Mesenchymal stem cell (in vitro differentiated cells and primary cell): ENCODE data around the gene DDX10.
"Not testable (repeated sequence)": the region's sequence is repeated elsewhere in the genome, so short reads cannot be mapped to it uniquely, and the experiment has no call there.

Experiments
- DNase-seq: peaks from one replicate; pipeline ENCODE4 v3.0.0-alpha.2; 2013
- H2AFZ ChIP-seq: one replicate; pipeline ENCODE4 v1.6.1; 2013; ENCODE audit warnings: low read depth, mild to moderate bottlenecking, control low read depth, inconsistent platforms, low read length, moderate library complexity
- H2AK5ac ChIP-seq: 2 replicates; pipeline ENCODE4 v1.6.1; 2013; ENCODE audit warnings: low read length, moderate library complexity, mild to moderate bottlenecking, inconsistent platforms; ENCODE audit not compliant: severe bottlenecking
- H2BK120ac ChIP-seq: one replicate; pipeline ENCODE4 v1.6.1; 2013; ENCODE audit warnings: low read depth, mild to moderate bottlenecking, inconsistent platforms, low read length, moderate library complexity
- H2BK12ac ChIP-seq, 2 experiments: one replicate each; pipeline ENCODE4 v1.6.1; 2013; ENCODE audit warnings: inconsistent platforms in 2 of 2, low read length in 2 of 2, mild to moderate bottlenecking in 2 of 2, moderate library complexity in 2 of 2, control low read depth in 1 of 2
- H2BK15ac ChIP-seq: one replicate; pipeline ENCODE4 v1.6.1; 2013; ENCODE audit warnings: mild to moderate bottlenecking, low read depth, inconsistent platforms; ENCODE audit not compliant: poor library complexity, severe bottlenecking
- H2BK5ac ChIP-seq: 2 replicates; pipeline ENCODE4 v1.6.1; 2013; ENCODE audit warnings: low read depth, mild to moderate bottlenecking, low read length, control low read depth, inconsistent platforms; ENCODE audit not compliant: poor library complexity, severe bottlenecking
- H3K14ac ChIP-seq, 2 experiments: one replicate each; pipeline ENCODE4 v1.6.1; 2013; ENCODE audit warnings: inconsistent platforms in 2 of 2, low read length in 2 of 2, control low read depth in 1 of 2, mild to moderate bottlenecking in 1 of 2, moderate library complexity in 1 of 2
- H3K18ac ChIP-seq, 2 experiments: one replicate each; pipeline ENCODE4 v1.6.1; 2013; ENCODE audit warnings: inconsistent platforms in 2 of 2, low read length in 2 of 2, control low read depth in 1 of 2, low read depth in 1 of 2, mild to moderate bottlenecking in 1 of 2
- H3K23ac ChIP-seq, 2 experiments: one replicate each; pipeline ENCODE4 v1.6.1; 2013; ENCODE audit warnings: inconsistent platforms in 2 of 2, low read length in 2 of 2, mild to moderate bottlenecking in 2 of 2, moderate library complexity in 2 of 2, control low read depth in 1 of 2
- H3K27ac ChIP-seq: 2 replicates; pipeline ENCODE4 v1.5.1; 2013; ENCODE audit warnings: mild to moderate bottlenecking, moderate library complexity, low read length, control low read depth, inconsistent platforms; ENCODE audit not compliant: poor library complexity, severe bottlenecking
- H3K27me3 ChIP-seq, 2 experiments: 2 replicates each; pipeline versions ENCODE4 v1.6.1 to v1.7.0; 2013; ENCODE audit warnings: low read length in 2 of 2, mild to moderate bottlenecking in 2 of 2, moderate library complexity in 2 of 2, control low read depth in 1 of 2, inconsistent platforms in 1 of 2; ENCODE audit not compliant: control insufficient read depth in 1 of 2, insufficient read depth in 1 of 2
- H3K36me3 ChIP-seq, 2 experiments: 2 replicates each; pipeline versions ENCODE4 v1.6.1 to v1.7.0; 2013; ENCODE audit warnings: low read length in 2 of 2, control low read depth in 1 of 2, inconsistent platforms in 1 of 2, low read depth in 1 of 2, mild to moderate bottlenecking in 1 of 2; ENCODE audit not compliant: insufficient read depth in 2 of 2, control insufficient read depth in 1 of 2
- H3K4ac ChIP-seq, 2 experiments: one replicate each; pipeline ENCODE4 v1.6.1; 2013; ENCODE audit warnings: inconsistent platforms in 2 of 2, low read length in 2 of 2, mild to moderate bottlenecking in 2 of 2, moderate library complexity in 2 of 2, control low read depth in 1 of 2, low read depth in 1 of 2
- H3K4me1 ChIP-seq: 2 replicates; pipeline ENCODE4 v1.6.1; 2013; ENCODE audit warnings: low read depth, low read length, control low read depth; ENCODE audit not compliant: control insufficient read depth, insufficient read depth
- H3K4me2 ChIP-seq: 2 replicates; pipeline ENCODE4 v1.6.1; 2013; ENCODE audit warnings: low read length, mild to moderate bottlenecking, inconsistent platforms; ENCODE audit not compliant: poor library complexity, severe bottlenecking
- H3K4me3 ChIP-seq, 2 experiments: 2 replicates each; pipeline versions ENCODE4 v1.5.1 to v1.7.0; 2013; ENCODE audit warnings: low read length in 2 of 2, mild to moderate bottlenecking in 2 of 2, control low read depth in 1 of 2, low read depth in 1 of 2; ENCODE audit not compliant: insufficient read depth in 1 of 2
- H3K79me1 ChIP-seq: replicated peaks from 2 replicates; pipeline ENCODE4 v1.6.1; 2013; ENCODE audit warnings: mild to moderate bottlenecking, control low read depth, low read length, inconsistent platforms; ENCODE audit not compliant: poor library complexity, severe bottlenecking
- H3K9ac ChIP-seq: 2 replicates; pipeline ENCODE4 v1.7.0; 2013; ENCODE audit warnings: mild to moderate bottlenecking, low read length, moderate library complexity
- H3K9me3 ChIP-seq: 2 replicates; pipeline ENCODE4 v1.7.0; 2013; ENCODE audit warnings: mild to moderate bottlenecking, low read length; ENCODE audit not compliant: control insufficient read depth
- H4K8ac ChIP-seq: one replicate; pipeline ENCODE4 v1.6.1; 2013; ENCODE audit warnings: inconsistent platforms, mild to moderate bottlenecking, low read length, moderate library complexity
- H4K91ac ChIP-seq: one replicate; pipeline ENCODE4 v1.6.1; 2013; ENCODE audit warnings: mild to moderate bottlenecking, low read length, inconsistent platforms
- WGBS: methylation state at CpG from one replicate; pipeline ENCODE4 v1.1.7; 2013; ENCODE audit warnings: mixed read lengths; 5-methylcytosine and 5-hydroxymethylcytosine counted together

DDX10 gene

GRCh38 chr11:108740132-108740531 is 75.3 kb downstream of the DDX10 start:
- not testable (repeated sequence) for H3K27ac ChIP-seq, H2BK12ac ChIP-seq, H3K4me2 ChIP-seq, H3K4me1 ChIP-seq, H3K18ac ChIP-seq, H3K14ac ChIP-seq, H2BK5ac ChIP-seq, H2BK120ac ChIP-seq, H4K91ac ChIP-seq, H3K4me3 ChIP-seq, H4K8ac ChIP-seq, H3K4ac ChIP-seq, H3K23ac ChIP-seq, H2AFZ ChIP-seq, DNase-seq, H3K9ac ChIP-seq, H3K36me3 ChIP-seq, H2BK15ac ChIP-seq, H2AK5ac ChIP-seq, H3K27me3 ChIP-seq
- no CpG with 5 or more reads among the region's 2 CpGs for WGBS
- peaks cover 25% of the 10 kb centered on the region for H3K79me1 ChIP-seq
- H3K9me3 ChIP-seq: peaks cover 10% of the 10 kb centered on the region

- H4K8ac ChIP-seq: no peak overlapping the region
- H2BK5ac ChIP-seq: no peak overlapping the region
- H3K9me3 ChIP-seq: peaks cover 10% of the 10 kb centered on the region
- no peak overlapping the region for H3K27ac ChIP-seq
- no peak overlapping the region for H3K14ac ChIP-seq
- no peak overlapping the region for H3K4ac ChIP-seq
- no peak overlapping the region for H3K18ac ChIP-seq
- H3K23ac ChIP-seq: no peak overlapping the region
- no peak overlapping the region for H2AFZ ChIP-seq
- 100% methylated on average over 1 of the region's 3 CpGs for WGBS
- H3K4me1 ChIP-seq: no peaks in the 10 kb centered on the region
- no peak overlapping the region for H4K91ac ChIP-seq
- no peak overlapping the region for H2BK120ac ChIP-seq
- H3K27me3 ChIP-seq: no peaks in the 10 kb centered on the region
- H2BK12ac ChIP-seq: no peak overlapping the region
- H3K4me2 ChIP-seq: no peak overlapping the region
- H3K9ac ChIP-seq: no peak overlapping the region
- no peak overlapping the region for H2BK15ac ChIP-seq
- no peak for DNase-seq
- no peak overlapping the region for H3K4me3 ChIP-seq
- H3K79me1 ChIP-seq: peaks cover 14% of the 10 kb centered on the region
- no peaks in the 10 kb centered on the region for H3K36me3 ChIP-seq
- H2AK5ac ChIP-seq: no peak overlapping the region
Observed at GRCh38 chr11:108743851-108744250, 79.0 kb downstream of the DDX10 start.

- H2BK15ac ChIP-seq: no peak overlapping the region
- no peak overlapping the region for H3K9ac ChIP-seq
- H3K79me1 ChIP-seq: peaks cover 10% of the 10 kb centered on the region
- no peak overlapping the region for H3K4me3 ChIP-seq
- H3K36me3 ChIP-seq: no peaks in the 10 kb centered on the region
- H3K4me2 ChIP-seq: no peak overlapping the region
- H2BK5ac ChIP-seq: no peak overlapping the region
- WGBS: 92% methylated on average over 5 of the region's 6 CpGs
- H3K27ac ChIP-seq: no peak overlapping the region
- H3K23ac ChIP-seq: no peak overlapping the region
- H3K9me3 ChIP-seq: no peaks in the 10 kb centered on the region
- H3K14ac ChIP-seq: no peak overlapping the region
- no peak overlapping the region for H4K91ac ChIP-seq
- no peak overlapping the region for H2AK5ac ChIP-seq
- H3K18ac ChIP-seq: no peak overlapping the region
- H2BK120ac ChIP-seq: no peak overlapping the region
- H2AFZ ChIP-seq: no peak overlapping the region
- H2BK12ac ChIP-seq: no peak overlapping the region
- H3K4me1 ChIP-seq: no peaks in the 10 kb centered on the region
- H3K4ac ChIP-seq: no peak overlapping the region
- no peaks in the 10 kb centered on the region for H3K27me3 ChIP-seq
- DNase-seq: no peak
- H4K8ac ChIP-seq: no peak overlapping the region
Observed at GRCh38 chr11:108748968-108749367, 84.1 kb downstream of the DDX10 start.

GRCh38 chr11:108751444-108751843 is 86.6 kb downstream of the DDX10 start:
- WGBS: 100% methylated on average over 1 of the region's 4 CpGs
- Histone ChIP-seq H2BK5ac (no peak overlapping the region), H4K8ac (no peak overlapping the region), H3K4ac (no peak overlapping the region), H3K9ac (no peak overlapping the region), H3K18ac (no peak overlapping the region), H3K14ac (no peak overlapping the region), H4K91ac (no peak overlapping the region), H2BK120ac (no peak overlapping the region), H3K23ac (no peak overlapping the region), H3K4me3 (no peak overlapping the region), H3K9me3 (no peaks in the 10 kb centered on the region), H3K27me3 (no peaks in the 10 kb centered on the region), H3K4me2 (no peak overlapping the region), H2AFZ (no peak overlapping the region), H3K4me1 (no peaks in the 10 kb centered on the region), H2BK15ac (no peak overlapping the region), H3K79me1 (peaks cover 14% of the 10 kb centered on the region), H2BK12ac (no peak overlapping the region), H3K36me3 (no peaks in the 10 kb centered on the region), H2AK5ac (no peak overlapping the region), H3K27ac (no peak overlapping the region)
- DNase-seq: no peak
